ENCODE data around the gene PNLDC1.

PNLDC1 gene

DNA sequence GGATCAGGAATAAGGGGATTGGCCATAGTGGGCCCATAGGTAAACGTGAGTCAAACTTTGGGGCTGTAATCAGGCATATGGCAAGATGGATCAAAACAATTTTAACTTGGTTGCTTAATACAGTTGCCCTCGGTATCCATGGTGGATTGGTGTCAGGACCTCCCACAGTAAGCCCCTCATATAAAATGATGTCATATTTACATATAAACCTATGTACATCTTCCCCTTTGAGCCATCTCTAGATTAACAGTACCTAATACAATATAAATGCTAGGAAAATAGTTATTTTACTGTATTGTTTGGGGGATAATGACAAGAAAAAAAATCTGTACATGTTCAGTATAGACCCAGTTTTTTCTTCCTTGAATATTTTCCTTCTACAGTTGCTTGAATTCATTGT lies 45.7 kb upstream of the PNLDC1 start:
- Histone ChIP-seq H3K9ac (ENCODE audit: low read depth, low read length, poor library complexity, severe bottlenecking) (no peak overlapping the region), H4K20me1 (ENCODE audit: insufficient read depth, low read length, poor library complexity, severe bottlenecking) (peaks cover 17% of the 10 kb centered on the region), H3K4me1 (ENCODE audit: insufficient read depth, low read length, poor library complexity, severe bottlenecking) (no peaks in the 10 kb centered on the region), H3F3A (ENCODE audit: low read depth) (no peaks in the 10 kb centered on the region), H2AFZ (ENCODE audit: low read length) (no peak overlapping the region), H3K36me3 (ENCODE audit: insufficient read depth, low read length) (peaks cover 82% of the 10 kb centered on the region), H3K4me2 (ENCODE audit: low read depth, low read length, poor library complexity, severe bottlenecking) (no peak overlapping the region), H3K9me2 (replicated peaks; ENCODE audit: low read depth, low read length) (no peaks in the 10 kb centered on the region), H3K79me2 (ENCODE audit: insufficient read depth, low read length) (no peaks in the 10 kb centered on the region; the same call in 1 of the 2 replicates), H3K9me3 (ENCODE audit: insufficient read depth, low read depth, low read length) (no peaks in the 10 kb centered on the region), H3K4me3 (ENCODE audit: low read length, poor library complexity, severe bottlenecking) (no peak overlapping the region), H3K27me3 (ENCODE audit: insufficient read depth, low read length, poor library complexity, severe bottlenecking) (no peaks in the 10 kb centered on the region)
- no peak for TF ChIP-seq EZH2phosphoT487 (IDR thresholded peaks at IDR 0.05; ENCODE audit: borderline replicate concordance)

DNA sequence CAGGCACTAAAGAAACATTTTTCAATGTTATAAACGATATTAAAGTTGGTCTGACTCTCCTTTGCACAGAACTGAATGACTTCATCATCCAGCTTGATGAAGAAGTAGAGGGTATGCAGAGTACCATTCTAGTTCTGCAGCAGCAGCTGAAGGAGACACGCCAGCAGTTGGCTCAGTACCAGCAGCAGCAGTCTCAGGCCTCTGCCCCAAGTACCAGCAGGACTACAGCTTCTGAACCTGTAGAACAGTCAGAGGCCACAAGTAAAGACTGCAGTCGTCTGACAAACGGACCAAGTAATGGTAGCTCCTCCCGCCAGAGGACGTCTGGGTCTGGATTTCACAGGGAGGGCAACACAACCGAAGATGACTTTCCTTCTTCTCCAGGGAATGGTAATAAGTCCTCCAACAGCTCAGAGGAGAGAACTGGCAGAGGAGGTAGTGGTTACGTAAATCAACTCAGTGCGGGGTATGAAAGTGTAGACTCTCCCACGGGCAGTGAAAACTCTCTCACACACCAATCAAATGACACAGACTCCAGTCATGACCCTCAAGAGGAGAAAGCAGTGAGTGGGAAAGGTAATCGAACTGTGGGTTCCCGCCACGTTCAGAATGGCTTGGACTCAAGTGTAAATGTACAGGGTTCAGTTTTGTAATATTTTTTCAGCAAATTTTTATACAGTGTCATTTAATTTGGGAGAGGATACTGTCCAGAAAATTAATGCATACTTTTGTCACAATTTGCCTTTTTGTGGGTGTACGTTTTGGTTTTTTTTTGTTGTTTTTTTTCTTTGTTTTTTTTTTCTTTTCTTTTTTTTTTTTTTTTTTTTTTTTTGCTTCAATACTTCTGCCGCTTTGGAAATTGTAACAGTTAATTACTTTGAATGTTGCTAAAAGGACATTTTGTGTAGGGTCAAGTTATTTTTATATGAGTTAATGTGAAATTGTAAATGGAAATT lies 44.8 kb upstream of the PNLDC1 start:
- H3K4me3 ChIP-seq (ENCODE audit: low read length, poor library complexity, severe bottlenecking) = no peak overlapping the region
- no peaks in the 10 kb centered on the region for H3K27me3 ChIP-seq (ENCODE audit: insufficient read depth, low read length, poor library complexity, severe bottlenecking)
- no peak overlapping the region for H3K4me2 ChIP-seq (ENCODE audit: low read depth, low read length, poor library complexity, severe bottlenecking)
- H3K36me3 ChIP-seq (ENCODE audit: insufficient read depth, low read length) = peaks cover 74% of the 10 kb centered on the region
- H3K9ac ChIP-seq (ENCODE audit: low read depth, low read length, poor library complexity, severe bottlenecking) = no peak overlapping the region
- peaks cover 11% of the 10 kb centered on the region for H4K20me1 ChIP-seq (ENCODE audit: insufficient read depth, low read length, poor library complexity, severe bottlenecking)
- H3K9me2 ChIP-seq (replicated peaks; ENCODE audit: low read depth, low read length) = no peaks in the 10 kb centered on the region
- H3K79me2 ChIP-seq (ENCODE audit: insufficient read depth, low read length) = peaks cover 3% of the 10 kb centered on the region; the same call in 1 of the 2 replicates
- no peak overlapping the region for H2AFZ ChIP-seq (ENCODE audit: low read length)
- TF ChIP-seq, protein P1, sequence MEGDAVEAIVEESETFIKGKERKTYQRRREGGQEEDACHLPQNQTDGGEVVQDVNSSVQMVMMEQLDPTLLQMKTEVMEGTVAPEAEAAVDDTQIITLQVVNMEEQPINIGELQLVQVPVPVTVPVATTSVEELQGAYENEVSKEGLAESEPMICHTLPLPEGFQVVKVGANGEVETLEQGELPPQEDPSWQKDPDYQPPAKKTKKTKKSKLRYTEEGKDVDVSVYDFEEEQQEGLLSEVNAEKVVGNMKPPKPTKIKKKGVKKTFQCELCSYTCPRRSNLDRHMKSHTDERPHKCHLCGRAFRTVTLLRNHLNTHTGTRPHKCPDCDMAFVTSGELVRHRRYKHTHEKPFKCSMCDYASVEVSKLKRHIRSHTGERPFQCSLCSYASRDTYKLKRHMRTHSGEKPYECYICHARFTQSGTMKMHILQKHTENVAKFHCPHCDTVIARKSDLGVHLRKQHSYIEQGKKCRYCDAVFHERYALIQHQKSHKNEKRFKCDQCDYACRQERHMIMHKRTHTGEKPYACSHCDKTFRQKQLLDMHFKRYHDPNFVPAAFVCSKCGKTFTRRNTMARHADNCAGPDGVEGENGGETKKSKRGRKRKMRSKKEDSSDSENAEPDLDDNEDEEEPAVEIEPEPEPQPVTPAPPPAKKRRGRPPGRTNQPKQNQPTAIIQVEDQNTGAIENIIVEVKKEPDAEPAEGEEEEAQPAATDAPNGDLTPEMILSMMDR (conservative IDR thresholded peaks at IDR 0.05; ENCODE audit: low read length) = no peak
- no peak for TF ChIP-seq EZH2phosphoT487 (IDR thresholded peaks at IDR 0.05; ENCODE audit: borderline replicate concordance)
- H3K4me1 ChIP-seq (ENCODE audit: insufficient read depth, low read length, poor library complexity, severe bottlenecking) = no peaks in the 10 kb centered on the region
- H3K9me3 ChIP-seq (ENCODE audit: insufficient read depth, low read depth, low read length) = no peaks in the 10 kb centered on the region
- no peaks in the 10 kb centered on the region for H3F3A ChIP-seq (ENCODE audit: low read depth)

GRCh38 chr6:159756508-159756907 lies 43.6 kb upstream of the PNLDC1 start:
- H3K4me3 ChIP-seq (ENCODE audit: low read length, poor library complexity, severe bottlenecking) = no peak overlapping the region
- H3K27me3 ChIP-seq (ENCODE audit: insufficient read depth, low read length, poor library complexity, severe bottlenecking) = no peaks in the 10 kb centered on the region
- no peak overlapping the region for H3K4me2 ChIP-seq (ENCODE audit: low read depth, low read length, poor library complexity, severe bottlenecking)
- H3F3A ChIP-seq (ENCODE audit: low read depth) = no peaks in the 10 kb centered on the region
- peaks cover 63% of the 10 kb centered on the region for H3K36me3 ChIP-seq (ENCODE audit: insufficient read depth, low read length)
- peaks cover 16% of the 10 kb centered on the region for H3K79me2 ChIP-seq (ENCODE audit: insufficient read depth, low read length)
- H3K4me1 ChIP-seq (ENCODE audit: insufficient read depth, low read length, poor library complexity, severe bottlenecking) = peaks cover 8% of the 10 kb centered on the region
- no peaks in the 10 kb centered on the region for H3K9me2 ChIP-seq (replicated peaks; ENCODE audit: low read depth, low read length)
- no peak overlapping the region for H2AFZ ChIP-seq (ENCODE audit: low read length)
- peaks cover 4% of the 10 kb centered on the region for H4K20me1 ChIP-seq (ENCODE audit: insufficient read depth, low read length, poor library complexity, severe bottlenecking)
- no peaks in the 10 kb centered on the region for H3K9me3 ChIP-seq (ENCODE audit: insufficient read depth, low read depth, low read length)
- no peak overlapping the region for H3K9ac ChIP-seq (ENCODE audit: low read depth, low read length, poor library complexity, severe bottlenecking)
- no peak for TF ChIP-seq EZH2phosphoT487 (IDR thresholded peaks at IDR 0.05; ENCODE audit: borderline replicate concordance)

Measured in Loucy (cell line).